Fibroblast of skin of left quadriceps (primary cell): ENCODE measurements around the gene RARRES2.
"Not testable (repeated sequence)": the region's sequence is repeated elsewhere in the genome, so short reads cannot be mapped to it uniquely, and the experiment has no call there.

ENCODE experiments used
- DNase-seq, 2 experiments: peaks; one replicate each; pipeline ENCODE4 v3.0.0-alpha.2; 2013; ENCODE audit warnings: low read depth in 2 of 2

Gene RARRES2

GRCh38 chr7:150317748-150318444 lies 23.5 kb downstream of the RARRES2 start:
- no peak for DNase-seq

DNA sequence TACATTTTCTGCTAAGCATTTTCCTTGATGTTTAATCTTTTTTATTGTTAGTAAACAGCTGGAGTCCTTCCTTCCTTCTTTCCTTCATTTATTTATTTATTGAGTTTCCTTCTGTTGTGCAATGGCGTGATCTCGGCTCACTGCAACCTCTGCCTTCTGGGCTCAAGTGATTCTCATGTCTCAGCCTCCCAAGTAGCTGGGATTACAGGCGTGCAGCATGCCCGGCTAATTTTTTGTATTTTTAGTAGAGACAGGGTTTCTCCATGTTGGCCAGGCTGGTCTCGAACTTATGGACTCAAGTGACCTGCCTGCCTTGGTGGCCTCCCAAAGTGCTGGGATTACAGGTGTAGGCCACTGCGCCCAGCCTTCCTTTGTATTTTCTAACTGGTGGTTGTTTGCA lies 24.4 kb downstream of the RARRES2 start:
- not testable (repeated sequence) for DNase-seq

DNA sequence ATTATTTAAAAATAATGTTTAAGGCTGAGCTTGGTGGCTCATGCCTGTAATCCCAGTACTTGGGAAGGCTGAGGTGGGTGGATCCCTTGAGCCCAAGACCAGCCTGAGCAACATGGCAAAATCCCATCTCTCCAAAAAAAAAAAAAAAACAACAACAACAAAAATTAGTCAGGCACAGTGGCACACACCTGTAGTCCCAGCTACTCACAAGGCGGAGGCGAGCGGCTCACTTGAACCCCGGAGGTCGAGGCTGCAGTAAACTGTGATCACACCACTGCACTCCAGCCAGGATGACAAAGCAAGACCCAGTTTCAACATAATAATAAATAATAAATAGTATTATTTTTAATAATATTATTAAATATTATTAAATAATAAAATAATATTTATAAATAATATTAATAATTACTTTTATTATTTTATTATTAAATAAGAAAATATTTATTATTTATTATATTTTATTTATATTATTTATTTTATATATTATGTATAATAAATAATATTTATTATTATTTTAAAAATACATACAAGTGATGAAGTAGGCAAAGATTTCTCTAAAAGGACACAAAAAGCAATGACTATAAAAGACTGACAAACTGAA lies 26.7 kb downstream of the RARRES2 start:
- no peak for DNase-seq

DNA sequence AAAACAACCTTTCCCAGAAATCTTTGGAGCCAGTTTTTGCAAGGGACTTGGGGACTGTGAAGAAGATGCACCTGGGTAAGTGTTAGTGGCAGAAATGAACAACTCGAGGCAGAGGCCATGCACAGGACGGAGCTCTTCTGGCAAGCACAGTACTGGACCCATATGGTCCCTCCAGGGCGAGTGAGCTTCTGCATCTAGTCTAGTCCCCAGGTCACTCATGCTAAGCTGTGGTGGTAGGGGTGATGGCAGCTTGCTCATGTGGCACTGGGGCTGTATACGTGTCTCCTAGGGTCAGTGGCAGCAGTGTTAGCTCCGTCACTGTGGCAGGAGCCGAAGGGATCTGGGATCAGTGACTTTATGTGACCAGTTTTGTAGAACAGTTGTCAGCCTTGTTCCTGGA lies 27.6 kb downstream of the RARRES2 start:
- no peak for DNase-seq

DNA sequence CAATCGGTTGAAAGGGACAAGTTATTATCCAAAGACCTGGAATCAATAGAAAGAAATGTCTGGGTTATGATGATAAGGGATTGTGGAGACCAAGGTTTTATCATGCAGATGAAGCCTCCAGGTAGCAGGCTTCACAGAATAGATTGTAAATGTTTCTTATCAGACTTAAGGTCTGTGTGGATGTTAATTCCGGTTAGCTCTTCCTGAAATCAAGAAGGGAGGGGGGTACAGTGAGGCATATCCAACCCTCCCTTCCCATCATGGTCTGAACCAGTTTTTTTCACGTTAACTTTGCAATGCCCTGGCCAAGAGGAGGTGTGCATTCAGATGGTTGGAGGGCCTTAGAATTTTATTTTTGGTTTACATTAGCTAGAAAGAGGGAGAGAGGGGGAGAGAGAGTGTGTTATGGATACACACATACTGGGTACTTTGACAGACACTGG lies 28.0 kb downstream of the RARRES2 start:
- DNase-seq = no peak

DNA sequence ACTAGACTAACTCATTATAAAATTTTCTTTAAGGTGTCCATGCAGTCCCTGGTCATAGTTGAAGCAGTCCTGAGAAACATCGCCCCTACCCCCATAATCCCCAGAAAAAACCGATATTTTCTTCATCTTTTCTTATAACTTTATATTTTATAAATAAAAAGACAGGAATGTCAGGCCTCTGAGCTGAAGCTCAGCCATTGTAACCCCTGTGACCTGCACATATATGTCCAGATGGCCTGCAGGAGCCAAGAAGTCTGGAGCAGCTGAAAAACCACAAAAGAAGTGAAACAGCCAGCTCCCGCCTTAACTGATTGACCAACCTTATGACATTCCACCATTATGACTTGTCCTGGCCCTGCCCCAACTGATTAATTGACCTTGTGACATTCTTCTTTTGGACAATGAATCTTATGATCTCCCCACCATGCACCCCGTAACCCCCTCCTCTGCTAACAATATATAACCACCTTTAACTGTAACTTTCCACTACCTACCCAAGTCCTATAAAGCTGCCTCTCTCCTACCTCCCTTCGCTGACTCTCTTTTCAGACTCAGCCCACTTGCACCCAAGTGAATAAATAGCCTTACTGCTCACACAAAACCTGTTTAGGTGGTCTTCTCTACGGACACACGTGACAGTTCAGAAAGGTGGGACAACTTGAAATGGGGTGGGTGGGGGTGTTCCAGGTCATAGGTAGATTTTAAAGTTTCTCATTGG lies 28.6 kb downstream of the RARRES2 start:
- DNase-seq = not testable (repeated sequence)

GRCh38 chr7:150311711-150312110 lies 29.7 kb downstream of the RARRES2 start:
- DNase-seq = no peak

DNA sequence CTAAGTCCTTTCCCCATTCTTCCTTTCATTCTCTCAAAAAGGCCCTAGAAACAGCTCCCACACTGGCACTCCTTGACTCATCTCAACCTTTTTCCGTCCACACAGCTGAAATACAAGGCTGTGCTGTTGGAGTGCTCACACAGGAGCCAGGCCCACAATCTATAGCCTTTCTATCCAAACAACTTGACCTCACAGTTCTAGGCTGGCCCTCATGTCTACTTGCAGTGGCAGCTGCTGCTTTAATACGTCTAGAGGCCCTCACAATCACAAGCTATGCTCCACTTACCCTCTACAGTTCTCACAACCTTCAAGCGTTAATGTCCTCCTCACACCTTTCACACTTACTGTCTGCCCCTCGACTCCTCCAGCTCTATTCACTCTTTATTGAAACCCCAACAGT lies 30.3 kb downstream of the RARRES2 start:
- DNase-seq = no peak

GRCh38 chr7:150308575-150308974 lies 32.9 kb downstream of the RARRES2 start:
- no peak for DNase-seq

DNA sequence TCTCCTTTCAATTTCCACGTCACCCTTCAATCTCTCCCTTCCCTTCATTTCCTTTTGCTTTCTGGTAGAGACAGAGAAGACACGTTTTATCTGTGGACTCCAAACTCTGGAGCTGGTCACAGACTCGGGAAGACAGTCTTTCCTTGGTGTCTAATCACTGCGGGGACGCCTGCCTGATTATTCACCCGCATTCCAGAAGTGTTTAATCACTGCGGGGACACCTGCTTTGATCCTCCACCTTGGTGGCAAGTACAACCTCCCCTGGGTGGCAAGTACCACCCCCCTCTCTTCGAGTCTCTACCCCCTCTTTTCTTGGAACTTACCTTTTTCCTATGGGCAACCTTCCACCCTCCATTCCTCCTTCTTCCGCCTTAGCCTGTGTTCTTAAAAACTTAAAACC lies 33.5 kb downstream of the RARRES2 start:
- no peak for DNase-seq

DNA sequence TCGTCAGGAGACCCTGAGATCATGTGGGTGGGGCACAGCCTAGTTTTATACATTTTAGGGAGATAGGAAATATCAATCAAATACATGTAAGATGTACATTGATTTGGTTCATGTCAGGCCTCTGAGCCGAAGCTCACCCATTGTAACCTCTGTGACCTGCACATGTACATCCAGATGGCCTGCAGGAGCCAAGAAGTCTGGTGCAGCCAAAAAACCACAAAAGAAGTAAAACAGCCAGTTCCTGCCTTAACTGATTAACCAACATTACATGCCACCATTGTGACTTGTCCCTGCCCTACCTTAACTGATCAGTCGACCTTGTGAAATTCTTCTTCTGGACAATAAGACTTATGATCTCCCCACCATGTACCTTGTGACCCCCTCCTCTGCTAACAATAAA lies 34.3 kb downstream of the RARRES2 start:
- DNase-seq = no peak

DNA sequence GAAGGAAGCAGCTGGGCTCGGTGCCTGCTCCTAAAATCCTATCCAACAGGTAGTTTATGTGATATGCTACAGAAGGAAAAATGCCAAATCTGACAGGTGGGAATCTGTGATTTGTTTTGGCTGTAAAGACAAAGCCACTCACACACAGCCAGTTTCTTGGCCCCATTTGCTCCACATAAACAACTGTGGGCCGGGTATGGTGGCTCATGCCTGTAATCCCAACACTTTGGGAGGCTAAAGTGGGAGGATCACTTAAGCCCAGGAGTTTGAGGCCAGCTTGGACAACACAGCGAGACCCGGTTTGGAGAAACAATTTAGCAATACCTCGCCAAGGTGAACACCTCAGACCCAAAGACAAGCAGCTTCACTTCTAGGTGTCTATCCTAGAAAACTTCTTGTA lies 35.1 kb downstream of the RARRES2 start:
- DNase-seq = not testable (repeated sequence)

GRCh38 chr7:150305903-150306284 lies 35.5 kb downstream of the RARRES2 start:
- not testable (repeated sequence) for DNase-seq

DNA sequence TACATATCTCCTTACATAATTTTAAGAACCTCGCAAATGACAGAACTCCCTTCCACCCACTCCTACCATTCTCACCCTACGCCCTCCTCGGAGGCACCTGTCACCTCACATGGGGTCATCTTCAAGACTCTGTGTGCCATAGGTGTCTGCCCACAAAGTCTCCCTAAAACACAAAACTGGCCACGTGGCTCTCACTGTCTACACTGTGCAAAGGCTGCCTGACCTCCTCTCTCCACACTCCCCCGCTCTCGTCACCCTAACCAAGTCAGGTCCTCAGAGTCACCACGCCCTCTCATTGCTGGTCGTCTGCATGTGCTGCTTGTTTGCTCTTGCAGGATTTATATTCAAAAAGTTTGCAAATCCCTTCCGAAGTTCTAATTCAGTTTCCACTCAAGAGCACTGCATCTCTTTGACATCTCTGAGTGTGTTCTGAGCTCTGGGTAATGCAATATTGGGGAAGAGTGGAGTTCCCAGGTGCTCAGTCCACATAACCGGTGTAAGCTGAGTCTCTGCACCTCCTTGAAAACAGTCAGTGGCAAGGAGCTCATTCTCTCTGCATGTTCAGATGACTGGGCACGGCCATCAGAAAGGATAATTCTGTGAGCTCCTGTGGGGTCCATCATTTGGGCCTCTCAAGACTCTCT lies 36.0 kb downstream of the RARRES2 start:
- DNase-seq = not testable (repeated sequence)

GRCh38 chr7:150304499-150305258 lies 36.8 kb downstream of the RARRES2 start:
- not testable (repeated sequence) for DNase-seq

GRCh38 chr7:150302908-150303310 lies 38.5 kb downstream of the RARRES2 start:
- not testable (repeated sequence) for DNase-seq

DNA sequence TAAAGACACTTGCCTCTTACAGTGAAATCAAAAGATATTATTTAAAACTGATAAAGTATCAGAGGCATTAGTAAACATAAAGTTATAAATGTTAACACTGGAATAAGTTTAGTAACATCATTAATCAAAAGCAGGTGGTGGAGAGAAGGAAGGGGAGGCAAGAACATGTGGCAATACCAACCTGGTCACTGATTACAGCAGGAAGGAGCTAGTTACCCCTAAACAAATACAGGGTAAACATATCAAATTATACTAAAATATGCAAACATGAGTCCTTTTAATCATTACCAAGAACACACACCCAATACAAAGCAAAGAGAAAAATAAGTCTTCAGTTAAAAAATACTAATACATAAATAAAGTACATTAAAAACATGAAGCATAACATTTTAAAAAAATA lies 43.5 kb downstream of the RARRES2 start:
- not testable (repeated sequence) for DNase-seq

DNA sequence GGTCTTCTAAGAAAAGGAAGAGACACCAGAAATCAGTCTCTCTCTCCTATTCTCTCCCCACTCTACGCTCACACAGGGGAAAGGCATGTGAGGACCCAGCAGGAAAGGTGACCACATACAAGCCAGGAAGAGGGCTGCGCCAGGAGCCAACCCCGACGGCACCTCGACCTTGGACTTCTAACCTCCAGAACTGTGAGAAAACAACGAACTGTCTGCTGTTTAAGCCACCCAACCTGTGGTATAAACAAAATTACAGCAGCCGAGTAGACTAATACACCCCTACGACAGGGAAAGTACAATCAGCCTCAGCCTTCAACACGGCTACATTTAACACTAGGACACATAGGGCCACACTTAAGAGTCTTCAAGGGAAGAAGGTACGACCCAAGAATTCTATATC lies 44.6 kb downstream of the RARRES2 start:
- DNase-seq = not testable (repeated sequence)

- not testable (repeated sequence) for DNase-seq
Measured at GRCh38 chr7:150295614-150296013, 45.8 kb downstream of the RARRES2 start.

GRCh38 chr7:150295027-150295426 lies 46.4 kb downstream of the RARRES2 start:
- DNase-seq = not testable (repeated sequence)

DNA sequence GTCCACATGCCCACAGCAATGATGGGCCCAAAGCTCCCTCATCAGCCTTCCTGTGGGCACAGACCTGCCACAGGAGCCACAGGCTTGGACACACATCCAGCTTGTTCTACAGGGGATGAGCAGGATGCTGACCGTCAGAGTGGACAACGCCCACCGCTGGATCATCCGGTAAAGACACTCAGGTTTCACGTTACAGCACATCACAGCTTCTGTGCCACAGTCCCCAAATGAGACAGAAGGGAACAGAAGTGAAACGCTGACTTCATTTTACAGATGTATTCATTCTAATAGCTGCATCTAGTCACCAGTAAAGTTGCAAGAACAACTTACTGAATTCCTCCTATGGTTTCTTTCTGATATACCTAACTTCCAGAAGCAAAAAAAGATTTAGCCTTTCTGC lies 51.1 kb downstream of the RARRES2 start:
- not testable (repeated sequence) for DNase-seq

- DNase-seq = not testable (repeated sequence)
Measured at GRCh38 chr7:150288816-150289215, 52.6 kb downstream of the RARRES2 start.
